Hematopoietic multipotent progenitor cell treated with erythropoietin and hydrocortisone succinate and interleukin-3 and kit ligand, for 17 days (in vitro differentiated cells): ENCODE data around the gene CYSRT1.

Source experiments
- DNase-seq: peaks from one replicate; pipeline ENCODE4 v3.0.0-alpha.2; 2015; ENCODE audit warnings: low spot score

Gene CYSRT1, protein sequence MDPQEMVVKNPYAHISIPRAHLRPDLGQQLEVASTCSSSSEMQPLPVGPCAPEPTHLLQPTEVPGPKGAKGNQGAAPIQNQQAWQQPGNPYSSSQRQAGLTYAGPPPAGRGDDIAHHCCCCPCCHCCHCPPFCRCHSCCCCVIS

DNA sequence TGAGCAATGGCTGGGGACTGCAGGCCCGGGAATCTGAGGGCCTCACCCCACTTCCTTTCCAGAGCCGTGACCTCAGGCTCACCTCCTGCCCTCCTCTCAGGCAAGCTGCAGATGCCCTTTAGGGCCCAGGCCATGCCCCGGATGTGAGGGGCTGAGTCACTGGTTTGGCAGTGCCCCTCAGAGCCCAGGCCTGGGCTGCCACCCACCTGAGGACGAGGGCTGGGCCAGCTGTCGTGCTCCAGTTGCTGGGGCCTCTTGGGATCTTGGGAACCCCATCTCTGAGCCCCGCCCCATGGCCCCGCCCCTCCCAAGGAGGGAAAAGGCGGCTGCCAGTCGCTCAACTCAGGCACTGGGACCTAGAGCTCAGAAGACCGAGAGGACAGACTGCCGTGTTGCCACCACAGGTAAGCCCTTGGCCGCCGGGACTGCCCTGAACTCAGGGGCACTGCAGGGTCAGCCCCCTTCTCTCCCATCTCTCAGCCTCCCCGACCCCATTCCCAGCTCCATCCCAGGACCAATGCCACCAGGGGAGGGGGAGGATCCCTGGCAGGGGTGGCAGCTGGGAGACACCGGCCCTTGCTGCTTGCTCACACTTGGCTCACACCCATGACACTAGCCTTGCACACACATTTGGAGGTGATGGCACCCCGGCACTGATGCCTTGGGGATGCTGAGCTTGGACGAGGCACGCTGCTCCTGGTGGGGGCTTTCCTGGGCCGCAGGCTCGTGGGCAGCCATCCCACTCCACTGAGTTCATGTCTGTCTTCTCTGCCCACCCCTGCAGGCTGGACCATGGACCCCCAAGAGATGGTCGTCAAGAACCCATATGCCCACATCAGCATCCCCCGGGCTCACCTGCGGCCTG is at the start of gene CYSRT1:
TSS of gene CYSRT1 (plus strand) at position 345 of the 865 bp plus-strand sequence. CDS start at position 793, 448 bp downstream.
- no peak for DNase-seq

DNA sequence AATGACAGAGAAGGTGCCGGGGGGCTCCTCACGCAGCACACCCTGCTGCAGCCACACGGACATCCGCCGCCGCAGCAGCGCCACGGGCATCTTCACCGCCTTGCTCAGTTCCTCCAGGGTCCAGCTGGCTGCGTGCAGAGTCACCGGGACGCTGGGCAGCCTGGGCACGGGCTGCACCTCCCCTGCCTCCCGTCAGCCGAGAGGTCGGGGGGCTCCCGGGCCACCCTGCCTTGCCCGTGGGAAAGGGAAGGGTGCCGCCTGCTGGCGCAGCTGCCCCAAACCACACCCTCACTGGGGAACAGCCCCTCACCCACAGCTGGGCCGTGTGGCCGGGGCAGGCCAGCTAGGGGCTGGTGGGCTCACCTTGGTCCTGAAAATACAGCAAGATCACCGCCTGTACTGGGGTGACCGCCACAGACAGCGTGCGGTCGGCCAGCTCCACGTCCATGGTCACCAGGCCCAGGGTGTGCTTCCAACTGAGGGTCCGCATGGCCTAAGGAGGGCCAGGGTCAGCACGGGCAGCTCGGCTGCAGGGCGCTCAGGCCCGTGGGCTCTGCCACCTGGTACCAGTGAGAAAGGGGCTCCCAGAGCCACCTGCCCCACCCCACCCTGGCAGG is 49.5 kb upstream of the CYSRT1 start:
- DNase-seq = no peak

DNA sequence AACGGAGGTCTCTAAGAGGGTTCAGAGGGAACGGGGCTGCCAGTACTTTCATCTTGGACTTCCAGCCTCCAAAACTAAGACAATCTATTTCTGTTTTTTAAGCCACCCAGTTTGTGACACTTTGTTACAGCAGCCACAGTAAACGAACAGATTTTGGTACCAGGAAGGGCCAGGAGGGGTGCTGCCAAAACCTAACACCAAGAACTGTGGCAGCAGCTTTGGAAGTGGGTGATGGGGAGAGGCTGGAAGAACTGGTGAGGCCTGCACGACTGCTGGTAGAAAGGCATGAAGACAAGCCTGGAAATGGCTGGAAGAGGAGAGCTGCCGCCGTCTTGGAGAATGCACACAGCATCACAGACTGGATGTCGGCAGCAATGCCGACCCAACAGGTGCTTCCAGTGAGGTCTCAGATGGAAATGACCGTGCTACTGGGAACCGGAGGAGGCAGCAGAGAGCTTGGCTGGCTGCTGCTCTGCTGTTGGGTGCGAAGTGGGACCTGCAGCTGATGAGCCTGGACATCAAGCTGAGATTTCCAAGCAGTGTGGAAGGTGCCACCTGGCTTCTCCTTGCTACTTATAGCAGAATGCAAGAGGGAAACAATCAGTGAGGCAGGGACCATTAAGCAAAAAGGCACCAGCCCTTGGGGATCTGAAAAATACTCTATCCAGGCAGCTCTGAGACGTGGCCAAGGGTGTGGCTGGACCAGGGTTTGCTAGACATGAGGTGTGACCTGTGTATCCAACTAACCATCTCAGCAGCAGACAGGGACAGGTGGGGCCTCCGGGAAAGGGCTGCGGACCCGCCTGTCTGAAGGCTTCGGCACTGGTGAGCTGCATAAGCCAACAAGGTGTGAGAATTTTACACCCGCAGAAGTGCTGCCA is 48.4 kb upstream of the CYSRT1 start:
- DNase-seq = peak; percentile 36

DNA sequence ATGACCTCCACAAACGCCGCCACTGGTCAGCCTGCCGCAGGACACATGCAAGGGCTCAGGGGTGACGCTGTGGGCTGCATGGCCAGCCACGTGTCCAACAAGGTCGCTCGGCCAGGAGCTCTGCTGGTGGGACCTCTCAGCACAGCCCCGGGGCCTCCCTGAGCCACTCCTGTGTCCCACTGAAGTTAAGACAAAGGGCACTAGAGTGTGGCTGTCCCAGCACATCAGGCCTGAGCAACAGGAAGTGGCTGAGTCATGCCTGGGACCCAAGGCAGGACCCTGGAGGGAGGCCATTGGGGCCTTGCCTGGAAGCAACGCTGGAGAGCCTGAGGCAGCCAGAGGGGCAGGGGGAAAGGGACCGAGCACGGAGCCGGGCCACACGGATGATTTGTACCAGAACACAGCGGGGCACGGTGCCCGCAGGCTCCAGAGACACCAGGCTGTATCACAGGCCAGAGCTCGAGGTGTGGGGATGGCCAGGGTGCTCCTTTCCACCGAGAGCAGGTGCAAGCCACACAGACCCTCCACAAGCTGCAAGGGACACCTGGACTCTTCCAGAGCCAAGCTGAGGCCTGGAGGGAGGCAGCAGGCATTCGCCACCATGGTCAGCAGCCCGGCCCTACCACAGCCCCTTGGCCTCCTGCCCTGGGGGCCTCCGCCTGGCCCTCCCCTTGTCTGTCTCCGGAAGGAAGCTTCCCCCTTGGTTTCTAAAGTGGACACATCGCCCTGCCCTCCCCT is 46.6 kb upstream of the CYSRT1 start:
- no peak for DNase-seq

DNA sequence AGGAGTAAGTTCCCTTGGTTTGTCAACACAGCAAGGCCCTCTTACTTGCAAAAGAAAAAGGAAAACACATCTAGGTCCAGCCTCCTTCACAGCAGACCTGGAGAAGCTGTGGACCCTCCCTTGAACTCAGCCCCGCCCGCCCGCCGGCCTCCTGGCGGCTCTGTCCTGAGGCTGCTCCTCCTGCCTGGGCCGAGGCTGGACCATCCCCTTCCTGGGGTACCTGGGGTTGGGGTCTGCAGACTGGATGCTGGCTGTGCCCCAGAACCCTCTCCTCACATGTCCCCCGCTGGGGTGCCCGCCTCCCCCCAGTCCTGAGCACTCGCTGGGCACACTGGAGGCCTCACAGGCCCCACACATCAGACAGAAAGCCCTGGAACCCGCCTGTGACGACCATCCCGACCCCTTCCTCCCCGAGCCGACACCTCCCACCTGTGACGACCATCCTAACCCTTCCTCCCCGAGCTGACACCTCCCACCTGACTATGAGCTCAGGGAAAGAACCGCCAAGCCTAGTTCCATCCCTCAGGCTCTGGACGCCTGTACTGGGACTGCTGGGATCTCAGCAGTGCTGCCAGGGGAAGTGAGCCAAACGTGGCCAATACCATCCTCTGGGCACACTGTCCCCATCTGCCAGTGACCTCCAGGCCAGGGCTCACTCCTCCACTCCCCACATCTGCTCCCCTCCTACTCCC is 45.9 kb upstream of the CYSRT1 start:
- DNase-seq = no peak

DNA sequence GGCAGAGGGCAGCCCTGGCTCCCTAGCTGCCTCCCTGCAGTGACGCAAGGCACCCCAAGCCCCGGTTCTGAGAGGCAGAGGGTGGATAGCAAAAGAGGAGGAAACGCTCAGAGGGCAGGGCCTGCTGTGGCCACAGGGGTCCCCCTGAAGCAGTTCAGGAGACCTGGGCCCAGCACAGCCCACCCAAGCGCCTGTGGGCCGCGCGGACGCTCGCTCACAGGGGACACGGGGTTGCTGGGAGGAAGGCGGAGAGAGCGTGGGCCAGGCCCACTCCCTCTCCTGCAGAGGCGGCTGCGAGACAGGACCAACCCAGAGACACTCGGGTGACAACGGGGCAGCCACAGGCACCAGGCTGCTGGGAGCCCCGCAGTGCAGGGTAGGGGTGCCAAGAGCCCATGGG is 45.2 kb upstream of the CYSRT1 start:
- DNase-seq = no peak

DNA sequence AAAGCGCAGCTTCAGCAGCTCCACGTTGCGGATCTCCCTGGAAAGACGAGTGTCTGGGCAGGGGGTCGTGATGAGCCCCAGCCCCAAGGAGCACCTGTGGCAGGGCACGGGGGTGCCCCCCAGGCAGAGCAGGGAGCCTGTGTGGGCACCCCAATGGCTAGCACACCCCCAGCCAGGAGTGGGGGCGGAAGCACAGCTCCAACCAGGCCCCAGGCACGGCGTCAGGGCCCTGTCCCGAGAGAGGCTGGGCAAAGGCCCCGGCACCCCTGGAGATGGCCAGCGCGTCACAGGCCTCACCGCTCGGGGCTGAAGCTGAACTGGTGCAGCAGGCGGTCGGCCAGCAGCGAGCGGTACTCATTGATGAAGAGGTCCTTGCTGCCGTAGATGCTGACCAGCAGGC is 44.5 kb upstream of the CYSRT1 start:
- no peak for DNase-seq

DNA sequence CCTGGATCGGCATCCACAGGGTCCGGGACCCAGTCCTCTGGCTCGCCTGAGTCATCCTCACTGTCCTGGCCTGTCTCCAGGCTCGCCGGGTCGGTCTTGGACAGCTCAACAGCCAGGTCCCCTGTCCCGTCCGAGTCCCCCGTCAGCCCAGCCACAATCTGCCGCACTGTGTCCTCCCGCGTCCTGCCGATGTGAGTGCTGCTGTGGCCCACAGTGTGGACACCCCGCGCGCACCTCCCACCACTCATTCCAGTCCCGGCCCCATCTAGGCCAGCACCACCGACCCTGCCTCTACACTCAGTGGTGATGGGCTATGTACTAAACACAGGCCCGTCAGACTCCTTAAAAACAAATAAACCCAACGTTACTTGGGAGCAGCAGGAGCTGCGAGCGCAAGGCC is 43.3 kb upstream of the CYSRT1 start:
- DNase-seq = no peak

DNA sequence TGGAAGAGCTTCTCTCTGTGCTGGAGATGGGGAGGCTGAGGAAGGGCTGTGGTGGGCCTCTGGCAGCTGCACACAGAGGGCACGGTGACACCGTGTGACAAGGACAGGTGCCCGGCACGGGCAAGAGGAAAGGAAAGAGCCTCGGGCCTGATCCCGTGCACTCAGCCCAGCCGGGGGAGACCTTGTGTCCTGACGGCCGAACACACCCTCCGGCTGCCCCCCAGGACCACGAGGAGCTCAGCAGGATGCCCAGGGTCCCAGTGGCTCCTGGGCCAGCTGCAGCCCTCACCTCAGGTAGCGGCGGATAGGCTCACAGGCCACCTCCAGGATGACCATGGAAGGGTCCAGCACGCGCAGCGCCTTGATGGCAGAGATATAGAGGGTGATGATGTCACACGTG is 42.1 kb upstream of the CYSRT1 start:
- DNase-seq = no peak

DNA sequence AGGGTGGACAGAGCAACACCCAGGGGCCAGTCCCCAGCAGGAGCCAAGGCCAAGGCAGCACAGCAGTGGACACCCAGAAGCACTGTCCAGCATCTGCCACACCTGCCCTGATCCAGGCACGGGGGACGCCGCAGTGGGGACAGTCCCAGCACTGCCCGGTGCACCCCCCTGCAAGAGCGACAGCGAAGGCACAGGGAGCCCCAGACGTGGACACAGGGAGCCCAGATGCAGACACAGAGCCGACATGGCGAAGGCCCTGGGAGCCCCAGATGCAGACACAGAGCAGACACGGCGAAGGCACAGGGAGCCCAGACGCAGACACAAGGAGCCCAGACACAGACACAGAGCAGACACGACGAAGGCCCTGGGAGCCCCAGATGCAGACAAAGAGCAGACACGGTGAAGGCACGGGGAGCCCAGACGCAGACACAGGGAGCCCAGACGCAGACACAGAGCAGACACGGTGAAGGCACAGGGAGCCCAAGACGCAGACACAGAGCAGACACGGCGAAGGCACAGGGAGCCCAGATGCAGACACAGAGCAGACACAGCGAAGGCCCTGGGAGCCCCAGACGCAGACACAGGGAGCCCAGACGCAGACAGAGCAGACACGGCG is 40.9 kb upstream of the CYSRT1 start:
- DNase-seq = no peak

DNA sequence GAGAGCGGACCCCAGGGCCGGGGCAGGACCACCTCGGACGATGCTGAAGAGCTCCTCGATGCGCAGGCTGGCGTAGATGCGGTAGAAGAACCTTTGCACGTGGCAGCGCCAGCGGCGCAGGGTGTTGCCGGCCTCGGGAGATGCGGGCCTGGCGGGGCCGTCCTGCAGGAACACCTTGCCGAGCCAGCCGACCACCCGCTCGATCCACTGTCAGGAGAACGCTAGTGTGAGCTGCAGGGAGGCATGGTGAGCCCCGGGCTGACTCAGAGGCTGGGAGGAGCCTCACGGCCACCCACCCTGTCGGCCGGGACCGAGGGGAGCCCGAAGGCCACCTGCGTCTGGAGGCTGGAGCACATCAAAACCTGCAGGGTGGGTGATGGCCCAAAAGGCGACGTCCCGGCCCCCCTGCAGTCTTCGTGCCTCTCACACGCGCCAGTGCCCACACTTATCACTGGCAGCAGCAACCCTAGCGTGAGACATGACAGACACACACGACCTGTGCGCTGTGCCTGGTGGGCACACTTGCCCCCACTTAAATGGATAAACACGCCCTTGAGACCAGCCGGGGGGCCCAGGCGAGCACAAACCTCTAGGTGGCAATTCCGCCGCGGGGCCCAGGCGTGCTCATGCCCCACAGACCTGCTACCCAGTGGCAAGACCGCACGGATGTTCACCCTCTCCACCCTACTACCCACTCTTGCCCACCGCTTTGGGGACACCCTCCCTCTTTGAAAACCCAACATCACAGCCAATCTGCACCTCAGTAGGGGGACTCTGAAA is 39.9 kb upstream of the CYSRT1 start:
- DNase-seq = no peak

DNA sequence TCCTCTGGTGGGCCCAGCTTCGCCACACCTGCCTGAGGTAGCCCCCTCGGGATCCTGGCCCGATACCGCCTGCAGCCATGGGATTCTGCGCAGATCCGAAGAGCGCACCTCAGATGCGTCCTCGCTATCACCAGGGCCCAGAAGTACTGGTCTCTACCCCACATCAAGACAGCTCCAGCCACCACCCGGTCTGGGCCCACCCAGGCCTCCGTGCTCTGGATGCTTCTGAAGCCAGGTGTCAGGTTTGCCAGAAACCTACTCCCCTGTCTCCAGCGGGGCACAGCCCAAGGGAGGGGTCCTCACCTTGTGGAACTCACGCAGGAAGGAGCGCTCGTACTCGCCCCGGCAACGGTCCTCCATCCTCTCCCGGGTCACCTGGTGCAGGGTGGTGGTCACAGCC is 39.1 kb upstream of the CYSRT1 start:
- DNase-seq = no peak

DNA sequence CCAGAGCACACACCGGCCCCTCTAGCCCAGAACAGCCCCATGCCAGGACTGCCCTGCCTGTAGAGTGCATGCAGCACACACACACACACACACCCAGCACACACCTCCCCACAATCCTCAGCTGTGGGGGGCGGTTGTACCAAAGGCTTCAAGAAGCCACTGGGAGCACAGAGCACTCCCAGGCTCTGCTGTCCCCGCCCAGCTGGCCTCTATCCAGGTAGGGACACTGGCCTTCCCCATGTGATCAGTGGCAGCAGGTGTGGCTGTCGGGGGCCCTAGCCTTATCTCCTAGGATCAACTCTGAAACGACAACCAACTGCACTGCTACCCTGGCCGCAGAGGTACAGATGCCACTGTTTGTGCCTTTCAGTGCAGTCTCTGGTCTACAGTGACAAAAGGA is 38.6 kb upstream of the CYSRT1 start:
- DNase-seq = peak; percentile 41

DNA sequence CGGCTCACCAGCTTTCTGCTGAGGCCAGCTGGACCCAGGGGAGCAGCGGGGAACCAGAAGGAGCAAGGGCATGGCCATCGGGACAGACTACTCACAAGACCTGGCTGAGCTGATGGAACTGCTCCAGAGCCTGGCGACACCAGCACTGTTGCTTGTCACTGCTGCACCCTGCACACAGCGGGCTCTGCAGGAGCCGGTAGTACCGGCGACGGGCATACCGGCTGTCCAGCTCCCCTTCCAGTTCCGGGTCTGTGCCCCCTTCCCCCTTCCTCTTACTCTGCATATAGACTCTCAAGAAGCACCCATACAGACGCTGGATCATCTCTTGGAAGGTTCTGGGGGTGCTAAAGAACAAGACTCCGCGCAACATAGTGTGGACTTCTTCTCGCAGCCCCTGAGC is 37.6 kb upstream of the CYSRT1 start:
- no peak for DNase-seq

DNA sequence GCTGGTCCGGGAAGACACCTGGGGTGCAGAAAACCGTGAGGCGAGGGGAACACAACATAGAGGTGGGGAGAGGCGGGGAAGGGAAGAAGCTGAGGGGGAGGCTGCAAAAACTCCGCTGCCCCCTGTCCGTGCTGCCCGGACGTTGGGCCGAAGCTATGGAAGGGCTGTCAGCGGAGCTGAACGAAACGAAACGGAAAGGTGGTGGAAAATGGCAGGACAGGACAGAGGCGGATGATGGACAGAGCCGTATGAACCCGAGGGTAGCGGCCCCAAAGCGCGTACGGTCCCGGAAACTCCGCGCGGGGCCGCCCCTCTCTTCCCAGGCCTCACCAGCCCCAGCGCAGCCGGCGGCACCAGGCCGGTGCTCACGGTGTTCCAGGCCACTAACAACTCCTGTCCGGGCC is 36.9 kb upstream of the CYSRT1 start:
- DNase-seq = no peak

DNA sequence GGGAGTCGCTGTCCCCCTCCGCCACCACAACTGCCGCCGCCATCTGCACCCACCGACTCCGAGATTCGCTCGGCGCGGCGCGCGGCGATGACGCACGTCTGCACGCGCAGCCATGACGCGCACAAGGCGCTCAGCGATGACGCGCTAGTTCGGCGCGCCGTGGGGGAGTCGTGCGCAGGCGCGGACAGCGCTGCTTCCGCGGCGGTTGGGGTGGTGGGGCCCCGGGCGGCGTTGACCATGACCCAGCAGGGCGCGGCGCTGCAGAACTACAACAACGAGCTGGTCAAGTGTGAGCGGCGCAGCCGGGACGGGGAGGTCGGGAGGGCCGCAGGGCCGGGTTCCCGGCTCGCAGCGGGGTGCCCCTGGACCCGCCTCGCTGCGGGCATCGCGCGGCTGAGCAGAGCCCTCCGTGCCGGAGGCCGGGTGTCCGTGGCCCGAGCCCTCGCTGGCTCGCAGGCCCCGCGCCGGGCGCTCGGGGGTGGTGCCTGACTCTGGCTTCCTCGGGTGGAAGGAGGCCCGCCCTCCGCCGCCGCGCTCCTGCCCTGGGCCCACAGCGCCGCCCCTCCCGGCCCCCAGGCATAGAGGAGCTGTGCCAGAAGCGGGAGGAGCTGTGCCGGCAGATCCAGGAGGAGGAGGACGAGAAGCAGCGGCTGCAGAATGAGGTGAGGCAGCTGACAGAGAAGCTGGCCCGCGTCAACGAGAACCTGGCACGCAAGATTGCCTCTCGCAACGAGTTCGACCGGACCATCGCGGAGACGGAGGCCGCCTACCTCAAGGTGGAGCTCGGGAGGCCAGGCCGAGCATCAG is 36.3 kb upstream of the CYSRT1 start, which contains the start of the genes ANAPC2 and SSNA1:
TSS of gene ANAPC2 (minus strand) at position 71 of the 807 bp plus-strand sequence. CDS start at position 43, 28 bp downstream.
TSS of gene SSNA1 (plus strand) at position 187 of the 807 bp plus-strand sequence. CDS start at position 238, 51 bp downstream.
- peak; percentile 98 for DNase-seq

DNA sequence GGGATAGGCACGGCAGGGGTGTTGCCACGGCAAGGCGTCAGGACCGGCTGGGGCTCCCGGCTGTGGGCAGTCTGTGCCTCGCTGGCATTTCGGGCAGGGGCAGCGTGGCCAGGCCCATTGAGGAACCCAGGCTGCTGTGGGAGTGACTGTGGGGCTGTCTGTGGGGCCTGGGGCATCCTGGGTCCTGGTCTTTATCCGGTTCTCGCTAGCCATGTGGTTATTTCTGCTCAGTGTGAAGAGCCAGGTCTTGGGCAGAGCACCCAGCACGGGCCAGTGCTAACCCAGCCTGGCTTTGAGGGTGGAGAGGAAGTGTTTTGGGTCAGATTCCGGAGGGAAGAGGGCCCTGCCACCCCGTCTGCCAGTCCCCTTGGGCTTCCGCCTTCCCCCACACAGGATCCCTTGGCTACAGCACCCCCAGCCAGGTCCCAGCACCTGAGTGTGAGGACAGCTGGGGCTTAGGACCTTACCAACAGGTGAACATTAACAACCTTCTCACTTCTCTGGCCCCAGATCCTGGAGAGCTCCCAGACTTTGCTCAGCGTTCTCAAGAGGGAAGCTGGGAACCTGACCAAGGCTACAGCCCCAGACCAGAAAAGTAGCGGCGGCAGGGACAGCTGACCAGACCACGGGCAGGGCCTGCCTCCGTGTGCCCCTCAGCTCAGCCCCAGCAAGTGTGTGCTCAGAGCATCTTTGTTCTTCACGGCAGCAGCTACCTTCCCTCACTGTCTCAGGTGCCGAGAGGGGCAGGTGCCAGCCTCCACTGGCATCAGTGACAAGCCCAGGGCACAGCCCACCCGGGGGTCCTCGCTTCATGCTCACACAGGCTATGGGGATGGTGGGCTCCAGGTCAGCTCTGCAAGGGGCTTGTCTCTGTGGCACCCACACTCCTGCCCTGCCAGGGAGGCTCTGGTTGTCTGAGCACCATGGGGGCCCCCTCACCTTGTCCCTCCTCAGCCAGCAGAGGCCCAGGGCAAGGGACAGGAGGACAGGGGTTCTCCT is 35.4 kb upstream of the CYSRT1 start:
- no peak for DNase-seq
